GM19025 (cell line): Measurements from ENCODE around the gene NCOA5.
A peak's percentile ranks its signal among the peaks of the same experiment; 100 is the strongest.

Source experiments
- ATAC-seq: cut with Tn5 transposase; IDR thresholded peaks from one replicate; pipeline ENCODE4 v1.9.1; 2021; ENCODE audit warnings: mild to moderate bottlenecking, low read depth, moderate library complexity; ENCODE audit not compliant: unreplicated experiment

Gene NCOA5

DNA sequence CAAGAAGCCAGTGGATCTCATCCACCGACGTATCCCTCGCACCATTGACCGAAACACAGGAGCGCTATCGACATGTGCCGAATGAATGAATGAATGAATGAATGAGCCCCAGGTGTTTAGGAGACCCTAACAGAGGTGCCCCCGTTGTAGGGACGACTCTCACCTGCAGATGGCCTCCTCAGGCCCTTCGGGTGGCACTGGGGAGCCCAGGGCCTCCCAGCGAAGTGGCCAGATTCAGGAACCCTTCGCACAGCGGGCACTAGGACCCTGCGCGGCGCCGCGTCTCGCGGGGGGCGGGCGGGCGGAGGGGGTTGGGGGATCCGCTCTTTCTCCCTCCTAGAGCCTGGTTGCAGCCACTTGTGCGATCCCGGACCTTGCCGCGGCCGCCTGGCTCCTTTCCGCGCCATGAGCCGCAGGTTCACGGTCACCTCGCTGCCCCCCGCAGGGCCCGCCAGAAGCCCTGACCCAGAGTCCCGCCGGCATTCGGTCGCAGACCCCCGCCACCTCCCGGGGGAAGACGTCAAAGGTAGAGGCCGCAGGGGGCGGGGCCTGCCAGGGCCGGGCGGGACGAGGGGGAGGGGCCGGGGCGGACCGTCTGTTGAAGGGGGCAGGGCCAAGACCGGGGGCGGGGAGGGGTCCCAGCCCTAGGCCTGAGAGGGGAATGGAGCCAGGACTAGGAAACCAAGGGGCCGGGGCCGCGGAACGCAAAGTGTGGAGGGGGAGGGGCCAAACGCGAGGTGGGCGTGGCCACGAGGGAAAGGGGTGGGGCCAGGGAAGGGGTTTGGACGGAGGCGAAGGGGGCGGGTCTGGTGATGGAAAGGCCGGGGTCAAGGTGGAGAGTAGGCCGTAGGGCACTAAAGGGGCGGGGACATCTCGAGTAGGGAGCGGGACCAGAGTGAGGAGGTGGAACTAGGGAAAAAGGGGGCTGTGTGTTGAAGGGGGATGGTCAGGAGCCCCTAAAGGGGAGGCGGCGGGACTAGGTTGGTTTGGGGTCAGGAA is 68.1 kb downstream of the NCOA5 start:
- no peak for ATAC-seq

DNA sequence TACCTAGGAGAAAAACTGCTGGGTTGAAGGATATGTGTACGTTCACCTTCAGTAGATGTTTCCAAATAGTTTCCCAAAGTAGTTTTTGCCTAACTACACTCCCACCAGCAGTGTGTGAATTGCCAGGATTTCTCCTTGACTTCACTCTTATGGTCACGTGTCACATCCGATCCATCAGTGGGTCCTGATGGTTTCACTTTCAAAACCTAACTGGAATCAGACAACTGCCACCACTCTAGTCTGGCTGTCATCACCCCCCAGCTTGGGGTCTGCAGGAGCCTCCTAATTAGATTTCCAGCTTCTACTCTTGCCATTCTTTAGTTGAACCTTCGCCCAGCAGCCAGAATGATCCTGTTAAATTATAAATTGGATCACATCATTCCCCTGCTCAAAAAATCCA is 69.2 kb downstream of the NCOA5 start:
- no peak for ATAC-seq

DNA sequence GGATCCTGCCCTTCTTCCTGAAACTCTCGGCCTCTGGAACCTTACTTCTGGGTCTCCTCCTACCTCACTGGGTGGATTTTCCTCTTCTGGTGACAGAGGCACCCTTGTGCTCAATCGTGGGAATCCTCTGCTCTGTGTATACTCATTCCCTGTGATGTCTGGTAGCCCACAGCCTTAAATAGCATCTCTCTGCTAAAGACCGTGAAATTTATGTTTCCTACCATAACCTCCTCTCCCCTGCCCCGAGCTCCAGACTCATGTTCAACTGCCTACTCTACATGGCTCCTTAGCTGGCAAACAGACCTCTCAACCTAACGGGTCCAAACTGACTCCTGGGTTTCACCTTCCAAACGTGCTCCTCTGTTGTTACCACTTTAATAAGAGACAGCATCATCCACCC is 71.2 kb downstream of the NCOA5 start:
- ATAC-seq = no peak

DNA sequence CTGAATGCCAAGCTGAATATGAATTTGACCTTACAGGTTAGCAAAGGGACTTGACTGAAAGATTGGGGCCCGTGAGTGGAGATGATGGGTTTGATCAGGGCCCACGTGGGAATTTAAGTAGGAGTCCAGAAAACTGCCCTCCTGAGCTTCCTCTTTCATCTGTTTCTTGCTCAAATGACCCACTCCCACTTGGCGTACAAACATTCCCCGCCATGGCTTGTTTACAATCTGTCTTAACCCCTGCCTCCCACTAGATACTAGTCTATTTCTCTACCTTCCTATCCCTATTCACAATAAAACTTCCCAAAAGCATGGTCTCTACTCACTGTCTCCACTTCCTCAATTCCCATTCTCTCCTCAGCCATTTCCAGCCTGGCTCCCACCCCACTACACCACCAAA is 71.7 kb downstream of the NCOA5 start:
- ATAC-seq = no peak

DNA sequence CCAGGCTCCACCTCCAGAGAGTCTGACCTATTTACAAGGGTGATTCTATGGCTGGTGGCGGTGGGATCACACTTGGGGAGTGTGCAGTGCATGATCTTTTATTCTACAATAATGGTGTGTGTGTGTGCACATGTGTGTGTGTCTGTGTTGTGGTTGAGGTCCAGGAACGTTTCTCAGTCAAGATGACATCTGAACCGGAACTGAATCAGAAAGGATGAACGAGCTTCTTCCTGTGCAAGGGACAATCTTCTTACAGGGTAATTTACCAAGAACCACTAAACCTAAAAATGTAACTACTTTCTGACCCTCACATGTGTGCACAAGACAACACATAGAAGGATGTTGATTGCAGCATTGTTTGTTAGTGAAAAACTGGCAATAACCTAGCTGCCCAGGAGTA is 72.5 kb downstream of the NCOA5 start:
- ATAC-seq = no peak

DNA sequence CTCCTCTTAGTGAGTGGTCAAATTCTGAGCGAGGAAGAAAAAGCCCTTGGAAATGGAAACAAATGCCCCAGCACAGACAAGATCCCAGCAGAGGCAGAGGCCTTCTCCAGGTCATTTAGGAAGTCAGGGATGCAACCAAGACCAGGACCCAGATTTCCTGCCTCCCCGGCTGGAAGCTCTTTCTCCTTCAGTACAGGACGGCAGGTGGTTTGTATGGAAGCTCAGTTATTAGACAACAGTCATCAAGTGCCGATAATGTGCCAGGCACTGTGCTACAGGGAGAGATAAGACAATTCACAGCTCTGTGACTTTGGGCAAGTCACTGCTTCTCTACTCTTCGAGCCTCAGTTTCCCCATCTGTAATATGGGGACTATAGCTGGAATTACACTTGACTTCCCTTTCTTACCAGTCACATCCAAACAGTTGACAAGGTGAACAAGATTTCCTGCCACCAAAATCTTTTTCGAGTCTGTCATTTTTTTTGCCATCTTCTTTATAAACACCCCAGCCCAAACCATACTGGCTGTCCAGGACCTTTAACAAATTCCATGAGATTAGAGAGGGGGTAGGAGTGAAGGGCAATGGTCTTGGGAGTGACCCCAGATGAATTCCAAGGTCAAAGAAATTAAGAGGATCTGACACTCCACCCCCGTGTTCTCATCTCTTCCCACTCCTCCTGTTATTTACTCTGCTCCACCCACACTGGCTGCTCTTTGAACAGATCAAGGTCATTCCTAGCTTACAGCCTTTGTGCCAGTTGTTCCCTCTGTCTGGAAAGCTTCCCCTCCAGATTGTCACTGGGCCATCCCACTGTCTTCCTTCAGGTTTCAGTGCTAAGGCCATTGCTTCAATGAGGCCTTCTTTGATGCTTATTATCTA is 75.0 kb downstream of the NCOA5 start:
- ATAC-seq = no peak

DNA sequence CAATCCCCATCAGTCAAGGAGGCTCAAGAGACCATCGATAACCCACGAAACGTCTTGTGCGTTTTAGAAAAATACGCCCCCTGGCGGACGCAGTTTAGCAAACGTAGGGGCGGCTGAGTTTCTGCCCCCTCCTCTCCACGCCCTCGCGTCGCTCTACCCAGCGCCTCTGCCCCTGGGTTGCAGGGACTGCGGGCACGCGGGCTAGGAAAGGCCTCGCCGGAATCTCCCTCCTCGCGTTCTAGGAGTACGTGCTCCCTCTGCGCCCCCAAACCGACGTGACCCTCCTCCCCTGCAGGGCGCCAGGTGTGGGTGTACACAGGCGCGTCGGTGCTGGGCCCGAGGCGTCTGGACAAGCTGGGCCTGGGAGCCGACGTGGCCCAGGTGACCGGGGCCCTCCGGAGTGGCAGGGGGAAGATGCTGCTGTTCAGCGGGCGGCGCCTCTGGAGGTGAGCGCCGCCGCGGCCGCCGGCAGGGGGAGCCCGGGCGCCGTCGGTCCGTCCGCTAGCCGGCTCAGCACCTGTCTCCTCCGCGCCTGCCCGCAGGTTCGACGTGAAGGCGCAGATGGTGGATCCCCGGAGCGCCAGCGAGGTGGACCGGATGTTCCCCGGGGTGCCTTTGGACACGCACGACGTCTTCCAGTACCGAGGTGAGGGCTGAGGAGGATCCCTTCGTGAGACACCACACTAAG is 75.8 kb downstream of the NCOA5 start:
- ATAC-seq = peak; percentile 64

DNA sequence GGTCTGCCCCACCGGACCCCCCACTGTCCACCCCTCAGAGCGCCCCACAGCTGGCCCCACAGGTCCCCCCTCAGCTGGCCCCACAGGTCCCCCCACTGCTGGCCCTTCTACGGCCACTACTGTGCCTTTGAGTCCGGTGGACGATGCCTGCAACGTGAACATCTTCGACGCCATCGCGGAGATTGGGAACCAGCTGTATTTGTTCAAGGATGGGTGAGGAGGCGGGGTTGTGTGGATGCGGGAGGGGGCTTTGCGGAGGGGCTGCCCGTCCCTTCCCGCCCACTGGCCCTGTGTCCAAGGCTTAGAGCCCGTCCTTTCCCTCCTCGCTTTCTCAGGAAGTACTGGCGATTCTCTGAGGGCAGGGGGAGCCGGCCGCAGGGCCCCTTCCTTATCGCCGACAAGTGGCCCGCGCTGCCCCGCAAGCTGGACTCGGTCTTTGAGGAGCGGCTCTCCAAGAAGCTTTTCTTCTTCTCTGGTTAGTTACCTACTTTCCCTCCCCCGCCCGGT is 76.4 kb downstream of the NCOA5 start:
- ATAC-seq = no peak

DNA sequence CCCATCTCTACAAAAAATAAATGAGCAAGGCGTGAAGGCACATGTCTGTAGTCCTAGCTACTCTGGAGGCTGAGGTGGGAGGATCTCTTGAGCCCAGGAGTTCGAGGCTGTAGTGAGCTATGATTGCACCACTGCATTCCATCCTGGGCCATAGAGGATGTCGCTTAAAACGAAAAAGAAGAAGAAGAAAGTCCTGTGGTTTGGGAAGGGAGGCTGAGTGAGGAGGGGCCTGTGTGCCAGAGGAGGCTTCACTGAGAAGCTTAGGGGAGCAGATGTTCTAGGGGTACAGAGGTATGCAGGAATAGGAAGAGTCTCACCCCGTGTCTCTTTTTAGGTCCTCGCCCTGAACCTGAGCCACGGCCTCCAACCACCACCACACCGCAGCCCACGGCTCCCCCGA is 76.8 kb downstream of the NCOA5 start:
- no peak for ATAC-seq

DNA sequence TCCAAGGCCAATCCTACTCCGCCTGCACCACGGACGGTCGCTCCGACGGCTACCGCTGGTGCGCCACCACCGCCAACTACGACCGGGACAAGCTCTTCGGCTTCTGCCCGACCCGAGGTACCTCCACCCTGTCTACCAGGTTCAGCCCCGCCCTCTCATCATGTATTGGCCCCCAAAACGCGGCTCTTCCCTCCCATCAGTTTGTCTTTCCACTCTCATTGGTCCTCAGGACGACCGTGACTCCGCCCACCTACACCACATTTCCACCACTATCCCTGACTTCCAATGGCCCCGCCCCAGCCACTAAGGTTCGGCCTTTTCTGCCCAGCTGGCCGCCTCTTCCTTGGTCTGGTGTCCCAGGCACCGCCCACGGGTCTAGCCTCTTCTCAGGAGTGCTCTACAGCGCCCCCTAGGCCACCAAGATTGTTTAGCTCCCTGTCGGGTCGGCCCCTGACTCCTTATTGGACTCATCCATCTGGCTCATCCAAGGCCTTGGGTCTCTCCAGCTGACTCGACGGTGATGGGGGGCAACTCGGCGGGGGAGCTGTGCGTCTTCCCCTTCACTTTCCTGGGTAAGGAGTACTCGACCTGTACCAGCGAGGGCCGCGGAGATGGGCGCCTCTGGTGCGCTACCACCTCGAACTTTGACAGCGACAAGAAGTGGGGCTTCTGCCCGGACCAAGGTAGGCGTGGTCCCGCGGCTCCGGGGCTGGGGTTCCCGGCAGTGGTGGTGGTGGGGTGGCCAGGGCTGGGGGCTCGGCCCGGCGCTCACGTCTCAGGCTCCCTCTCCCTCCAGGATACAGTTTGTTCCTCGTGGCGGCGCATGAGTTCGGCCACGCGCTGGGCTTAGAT is 77.9 kb downstream of the NCOA5 start:
- no peak for ATAC-seq
